ENCODE data around the gene THY1.
"Not testable (repeated sequence)": the region's sequence is repeated elsewhere in the genome, so short reads cannot be mapped to it uniquely, and the experiment has no call there.

THY1 gene

DNA sequence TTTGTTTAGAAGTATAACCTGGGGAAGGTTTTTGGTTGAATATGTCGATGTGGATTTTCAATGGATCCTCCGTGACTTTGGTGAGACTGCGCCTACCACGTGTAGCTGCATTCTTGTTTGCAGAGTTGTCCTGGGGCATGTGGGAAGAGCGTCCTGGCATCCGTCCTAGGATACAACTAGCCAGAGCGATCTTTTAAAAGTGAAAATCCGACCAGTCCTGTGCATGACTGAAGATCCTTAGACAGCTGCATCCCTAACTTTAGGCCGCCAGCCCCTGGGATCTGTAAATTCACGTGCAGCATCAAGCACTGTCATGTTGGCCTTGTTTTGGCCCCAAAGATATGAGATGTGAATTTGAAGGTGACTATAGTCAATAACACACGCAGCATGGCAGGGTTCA lies 22.4 kb upstream of the THY1 start:
- DNase-seq, result no peak

DNA sequence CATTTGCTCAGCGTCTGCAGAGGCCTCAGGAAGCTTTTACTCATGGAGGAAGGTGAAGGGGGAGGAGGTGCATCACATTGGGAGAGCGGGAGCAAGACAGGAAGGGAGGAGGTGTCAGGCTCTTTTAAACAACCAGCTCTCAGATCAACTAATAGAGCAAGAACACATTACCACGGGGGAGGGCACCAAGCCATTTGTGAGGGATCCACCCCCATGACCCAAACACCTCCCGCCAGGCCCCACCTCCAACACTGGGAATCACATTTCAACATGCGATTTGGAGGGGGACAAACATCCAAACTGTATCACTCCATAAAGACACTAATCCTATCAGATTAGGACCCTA lies 18.9 kb upstream of the THY1 start:
- DNase-seq, result no peak

DNA sequence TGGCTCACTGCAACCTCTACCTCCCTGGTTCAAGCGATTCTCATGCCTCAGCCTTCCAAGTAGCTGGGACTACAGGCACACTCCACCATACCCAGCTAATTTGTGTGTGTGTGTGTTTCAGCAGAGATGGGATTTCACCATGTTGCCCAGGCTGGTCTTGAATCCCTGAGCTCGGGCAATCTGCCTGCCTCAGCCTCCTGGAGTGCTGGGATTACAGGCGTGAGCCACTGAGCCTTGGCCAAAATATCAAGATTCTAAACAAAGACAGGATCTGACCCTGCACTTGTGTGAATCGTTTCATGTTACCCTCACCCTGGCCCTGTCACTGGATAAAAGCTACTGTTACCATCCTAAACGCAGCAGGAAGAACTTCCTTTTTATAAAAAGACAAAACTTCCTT lies 15.6 kb upstream of the THY1 start:
- no peak for DNase-seq

DNA sequence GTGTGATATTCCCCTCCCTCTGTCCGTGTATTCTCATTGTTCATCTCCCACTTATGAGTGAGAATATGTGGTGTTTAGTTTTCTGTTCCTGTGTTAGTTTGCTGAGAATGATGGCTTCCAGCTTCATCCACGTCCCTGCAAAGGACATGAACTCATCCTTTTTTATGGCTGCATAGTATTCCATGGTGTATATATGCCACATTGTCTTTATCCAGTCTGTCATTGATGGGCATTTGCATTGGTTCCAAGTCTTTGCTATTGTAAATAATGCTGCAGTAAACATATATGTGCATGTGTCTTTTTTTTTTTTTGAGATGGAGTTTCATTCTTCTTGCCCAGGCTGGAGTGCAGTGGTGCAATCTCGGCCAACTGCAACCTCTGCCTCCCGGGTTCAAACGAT lies 14.5 kb upstream of the THY1 start:
- not testable (repeated sequence) for DNase-seq

DNA sequence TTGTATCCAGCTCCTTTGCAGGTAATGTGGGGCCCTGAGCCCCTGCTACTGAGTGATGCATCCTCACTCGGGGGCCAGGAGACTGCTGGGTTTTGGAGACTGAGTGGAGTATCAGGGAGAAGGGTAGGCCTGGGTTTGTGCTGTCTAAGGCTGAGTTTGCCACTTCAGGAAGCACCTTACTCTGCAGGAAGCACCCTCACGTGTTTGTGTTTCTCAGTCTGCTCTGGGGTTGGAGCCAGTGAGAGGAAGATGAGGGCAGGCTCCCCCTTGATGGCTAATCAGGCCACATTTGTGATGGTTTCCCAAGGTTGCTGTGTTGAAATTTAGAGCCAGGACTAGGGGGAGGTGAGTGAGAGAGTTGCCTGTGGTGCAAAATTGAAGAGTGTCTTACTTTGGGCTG lies 13.7 kb upstream of the THY1 start:
- no peak for DNase-seq

DNA sequence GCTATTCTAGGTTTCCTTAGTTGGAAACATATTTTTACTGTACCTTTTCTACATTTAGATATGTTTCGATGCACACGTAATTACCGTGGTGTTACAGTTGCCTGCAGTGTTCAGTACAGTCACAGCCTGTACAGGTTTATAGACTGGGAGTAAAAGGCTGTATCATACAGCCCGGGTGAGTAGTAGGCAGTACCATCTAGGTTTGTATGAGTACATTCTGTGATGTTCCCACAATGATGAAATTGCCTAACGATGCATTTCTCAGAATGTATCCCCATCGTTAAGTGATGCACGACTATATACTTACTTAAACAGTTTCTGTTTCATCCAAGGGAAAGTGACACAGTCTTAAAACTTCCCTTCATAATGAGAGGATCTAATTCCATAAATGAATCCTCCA lies 13.1 kb upstream of the THY1 start:
- DNase-seq, result no peak

DNA sequence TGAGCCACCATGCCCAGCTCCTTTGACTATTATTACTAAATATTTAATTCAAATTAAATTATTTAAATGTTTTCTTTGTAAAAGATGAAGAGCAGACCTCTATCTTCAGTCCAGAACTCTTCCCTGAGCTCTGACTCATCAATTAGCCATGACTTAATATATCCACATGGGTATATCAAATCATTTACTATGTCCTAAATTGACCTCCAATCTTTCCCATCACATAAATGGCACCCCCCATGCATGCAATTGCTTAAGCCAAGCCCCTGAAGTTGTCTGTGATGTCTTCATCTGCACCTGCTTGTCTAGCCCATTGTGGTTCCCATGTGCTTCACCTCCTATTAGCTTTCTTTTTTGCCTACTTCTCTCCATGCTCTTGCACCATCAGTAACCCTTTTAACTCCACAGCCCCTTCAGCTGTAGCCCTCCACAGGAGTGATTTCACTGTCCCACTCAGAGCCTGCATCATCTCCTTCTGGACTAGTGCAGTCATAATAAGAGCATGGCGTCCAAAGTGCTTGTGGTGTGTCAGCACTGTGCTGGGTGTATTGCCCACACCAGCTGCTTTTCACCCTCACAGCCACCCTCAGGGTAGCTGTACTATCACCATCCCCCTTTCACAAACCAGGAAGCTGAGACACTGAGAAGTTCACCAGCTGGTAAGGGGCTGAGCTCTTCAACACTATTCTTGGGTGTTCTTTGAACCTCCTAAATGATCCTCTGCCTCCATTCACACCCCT lies 11.8 kb upstream of the THY1 start:
- DNase-seq, result no peak

DNA sequence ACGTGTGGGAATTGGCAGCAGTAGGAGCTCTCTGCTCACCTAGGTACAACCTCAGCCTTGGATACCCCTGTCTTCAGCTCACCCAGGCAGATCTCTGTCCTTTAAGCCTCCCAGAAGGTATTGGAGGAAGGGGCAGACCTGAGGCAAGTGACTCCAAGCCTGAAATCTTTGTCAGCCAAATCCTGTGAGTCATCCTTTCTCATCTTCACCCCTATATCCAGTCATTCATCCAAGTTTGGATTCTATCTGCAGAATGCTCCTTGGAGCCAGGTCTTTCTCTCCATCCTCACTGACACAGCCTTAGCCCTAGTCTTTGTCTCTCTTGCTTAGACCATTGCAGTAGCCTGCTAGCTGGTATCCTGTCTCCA lies 10.4 kb upstream of the THY1 start:
- DNase-seq, result no peak

DNA sequence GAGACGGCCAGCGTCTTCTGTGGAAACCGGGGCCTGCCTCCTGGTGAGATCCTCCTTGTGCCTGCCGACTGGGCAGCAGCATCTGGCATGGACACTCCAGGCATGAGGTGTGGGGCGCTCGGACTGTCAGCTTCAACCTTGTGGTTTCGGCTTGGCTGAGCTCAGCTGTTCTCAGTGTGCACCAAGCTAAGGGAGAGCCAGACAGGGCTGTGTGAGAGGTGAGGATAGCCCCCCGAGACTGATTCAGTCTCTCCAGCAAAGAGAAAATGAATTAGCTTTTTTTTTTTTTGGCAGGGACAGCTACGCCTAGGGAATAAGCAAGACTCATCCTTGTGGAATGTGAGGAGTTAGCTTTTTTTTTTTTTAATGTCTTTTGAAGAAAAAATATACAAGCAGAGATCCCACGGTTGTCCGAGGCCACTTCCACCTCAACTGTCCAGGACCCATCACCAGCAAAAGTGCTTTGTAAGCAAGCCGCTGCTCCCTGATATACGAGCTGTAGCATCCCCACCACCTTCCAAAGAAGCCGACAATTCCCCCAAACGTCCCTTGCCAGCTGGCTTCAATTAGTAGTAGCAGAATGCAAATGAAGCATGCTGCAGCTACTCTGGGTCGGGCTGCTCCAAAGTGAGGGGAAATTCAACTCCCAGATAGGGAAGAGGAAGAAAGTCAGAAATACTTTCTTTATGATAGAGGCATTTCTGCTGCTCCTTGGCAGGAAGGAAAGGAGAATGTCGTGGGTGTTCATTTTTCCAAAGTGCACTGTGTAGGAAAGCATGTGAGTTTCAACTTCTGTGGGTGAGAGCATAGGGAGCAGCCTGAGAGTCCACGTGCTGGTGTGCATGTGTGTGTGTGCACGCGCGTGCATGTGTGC lies 9.7 kb upstream of the THY1 start:
- DNase-seq, result no peak

DNA sequence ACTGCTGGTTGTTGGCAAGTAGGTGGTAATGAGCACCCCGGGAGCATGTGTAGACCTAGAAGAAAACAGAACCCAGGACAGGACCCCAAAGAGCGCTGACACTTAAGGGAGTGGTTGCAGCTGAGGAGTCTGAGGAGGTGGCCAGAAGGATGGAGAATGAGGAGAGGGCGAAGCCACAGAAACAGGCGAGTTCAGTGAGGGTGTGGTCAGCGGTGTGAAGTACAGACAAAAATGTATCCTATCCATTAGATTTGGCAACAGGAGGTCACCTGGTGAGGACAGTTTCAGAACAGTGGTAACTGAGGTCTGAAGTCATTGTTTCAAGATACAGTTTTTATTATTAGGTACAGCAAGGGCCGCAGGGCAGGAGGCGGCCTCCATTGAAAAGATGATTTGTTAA lies 8.6 kb upstream of the THY1 start:
- DNase-seq, result no peak

DNA sequence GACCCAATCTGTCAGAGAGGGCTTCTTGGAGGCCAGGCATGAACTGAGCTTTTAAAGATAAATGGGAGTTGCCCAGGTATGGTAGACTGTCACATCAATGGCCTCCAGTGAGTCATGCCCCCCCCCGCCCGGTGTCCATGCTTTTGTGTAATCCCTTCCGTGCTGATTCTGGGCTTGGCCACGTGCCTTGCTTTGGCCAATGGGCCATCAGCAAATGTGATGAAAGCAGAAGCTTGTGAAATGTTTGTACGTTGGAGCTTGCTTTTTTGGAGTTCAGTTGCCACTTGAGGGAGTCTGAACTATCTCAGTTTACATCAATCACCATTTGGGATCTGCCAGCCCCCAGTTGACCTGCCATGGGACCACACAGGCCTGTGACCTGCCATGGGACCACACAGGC lies 4.3 kb upstream of the THY1 start:
- no peak for DNase-seq

DNA sequence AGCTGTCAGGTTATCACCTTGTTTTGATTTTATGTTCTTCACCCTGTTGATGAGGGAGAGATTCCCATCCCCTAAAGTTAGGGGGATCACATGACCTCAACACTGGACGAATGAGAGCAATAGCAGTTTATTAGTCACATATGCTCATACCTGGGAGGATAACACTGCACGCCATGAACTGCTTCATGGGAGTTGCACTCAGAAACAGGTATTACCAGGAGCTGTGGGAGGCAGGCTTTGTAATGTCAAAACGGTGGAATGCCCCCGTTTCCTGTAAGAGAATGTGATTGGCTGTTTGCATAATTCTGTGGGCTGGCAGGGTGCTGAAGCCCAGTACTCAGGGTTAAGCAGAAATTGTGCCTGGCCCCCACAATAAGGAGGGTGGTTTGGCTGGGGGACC lies 3.2 kb upstream of the THY1 start:
- no peak for DNase-seq

DNA sequence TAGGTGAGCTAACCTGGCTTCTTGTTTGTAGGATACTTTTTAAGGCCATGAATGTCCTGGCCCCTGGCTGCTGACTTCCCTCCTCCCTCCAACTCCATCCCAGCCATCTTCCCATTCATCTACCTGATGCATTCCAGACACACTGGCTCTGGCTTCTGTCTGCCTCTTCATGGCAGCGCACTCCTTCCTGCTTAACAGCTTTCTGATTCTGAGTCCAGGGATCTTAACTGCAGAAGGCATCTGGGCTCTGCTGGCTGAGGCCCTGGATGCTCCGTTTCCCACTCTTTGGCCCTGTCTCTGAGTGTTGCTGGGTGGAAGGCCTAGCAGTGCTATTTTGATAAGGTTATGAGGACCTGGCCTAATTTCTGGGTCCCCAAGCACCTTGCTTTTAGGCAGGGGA lies 1.8 kb upstream of the THY1 start:
- no peak for DNase-seq

DNA sequence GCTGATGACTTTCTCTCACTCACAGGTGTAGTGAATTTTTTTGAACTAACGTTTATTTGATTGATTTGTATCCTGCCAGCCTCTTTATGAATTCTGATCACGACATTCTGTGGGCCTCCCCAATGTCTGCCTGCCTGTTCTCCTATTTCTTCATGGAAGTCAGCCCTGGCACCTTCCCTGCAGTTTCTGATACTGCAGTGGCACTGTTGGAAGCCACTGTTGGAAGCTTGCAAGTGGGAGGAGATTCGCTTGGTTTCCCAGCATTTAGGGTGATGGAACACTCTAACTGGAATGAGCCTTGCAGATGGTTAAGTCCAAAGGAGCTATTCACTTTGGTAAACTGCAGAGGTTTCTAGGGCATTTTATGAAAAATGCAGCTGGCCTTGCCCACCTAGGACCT lies 1.3 kb upstream of the THY1 start:
- DNase-seq, result no peak

DNA sequence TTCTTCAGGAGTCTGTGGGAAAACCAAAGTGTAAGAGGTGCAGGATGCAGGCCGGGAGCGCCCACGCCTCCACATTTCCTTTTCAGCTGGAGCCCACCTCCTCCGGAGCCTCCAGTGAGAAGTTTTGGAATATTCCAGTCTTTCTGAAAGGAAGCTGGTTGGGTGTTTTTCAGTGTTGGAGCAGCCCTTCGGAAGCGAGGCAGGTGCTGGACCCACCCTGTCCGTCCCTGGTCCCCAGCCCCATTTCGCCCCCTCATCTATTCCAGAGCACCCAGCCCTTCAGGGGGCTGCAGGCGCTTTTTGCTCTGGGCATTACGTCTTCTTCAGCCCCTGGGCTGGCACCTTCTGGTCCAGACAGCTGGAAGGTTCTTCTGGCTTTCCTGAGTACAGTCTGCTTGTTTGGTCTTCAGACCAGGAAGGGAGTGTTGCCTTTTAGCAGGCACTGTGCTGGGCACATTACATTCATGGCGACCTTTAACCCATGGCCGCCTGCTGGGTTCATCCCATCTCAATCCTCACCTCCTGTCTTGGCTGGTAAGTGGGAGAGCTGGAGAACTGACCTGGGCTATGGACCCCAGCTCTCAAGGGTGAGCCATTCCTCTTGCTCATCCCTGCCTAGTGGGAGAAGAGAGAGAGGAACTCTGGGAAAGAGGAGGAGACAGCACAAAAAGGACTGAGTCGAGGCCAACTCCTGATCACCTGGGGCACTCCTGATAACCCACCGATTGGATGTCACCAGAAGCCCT lies 710 bp upstream of the THY1 start:
- no peak for DNase-seq

DNA sequence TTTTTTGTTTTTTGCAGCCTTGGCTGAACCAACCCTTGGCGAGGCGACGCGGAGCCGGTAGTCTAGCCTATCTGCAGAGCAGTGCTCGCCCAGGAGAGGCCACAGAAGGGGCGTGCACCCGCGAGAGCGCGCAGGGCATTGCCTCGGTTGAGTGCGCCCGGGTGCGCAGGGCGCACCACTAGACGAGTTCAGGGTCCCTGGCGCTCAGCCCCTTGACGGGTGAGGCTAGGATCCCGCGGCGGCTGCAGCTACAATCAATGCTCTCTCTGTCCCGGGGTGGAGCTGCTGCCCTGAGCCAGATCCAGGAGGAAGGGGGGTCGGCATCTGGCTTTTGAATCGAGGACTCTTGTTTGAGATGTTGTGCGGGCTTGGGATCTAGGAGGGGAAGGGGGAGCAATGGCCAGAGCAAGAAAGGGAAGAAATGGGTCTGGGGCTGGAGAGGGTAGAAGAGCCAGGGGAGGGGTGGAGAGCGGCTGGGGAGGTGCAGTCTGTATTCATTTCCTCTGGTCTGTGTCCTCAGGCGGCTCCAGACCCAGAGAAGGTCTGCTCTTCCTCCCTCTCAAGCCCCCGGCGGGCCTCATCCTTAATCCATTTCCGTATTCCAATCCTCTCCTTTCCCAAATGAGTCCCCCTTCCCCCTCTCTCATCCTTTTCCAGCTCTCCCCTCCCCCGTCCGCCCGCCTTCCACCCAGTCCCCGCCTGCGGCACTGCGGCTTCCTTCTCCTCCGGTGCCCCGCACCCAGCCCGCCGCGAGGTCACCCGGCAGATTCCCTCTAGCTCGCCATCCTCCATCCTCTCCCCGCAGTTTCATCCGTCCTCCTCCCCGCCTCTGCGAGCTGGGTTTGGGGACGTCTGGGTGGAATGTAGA lies 797 bp downstream of the THY1 start:
- no peak for DNase-seq

DNA sequence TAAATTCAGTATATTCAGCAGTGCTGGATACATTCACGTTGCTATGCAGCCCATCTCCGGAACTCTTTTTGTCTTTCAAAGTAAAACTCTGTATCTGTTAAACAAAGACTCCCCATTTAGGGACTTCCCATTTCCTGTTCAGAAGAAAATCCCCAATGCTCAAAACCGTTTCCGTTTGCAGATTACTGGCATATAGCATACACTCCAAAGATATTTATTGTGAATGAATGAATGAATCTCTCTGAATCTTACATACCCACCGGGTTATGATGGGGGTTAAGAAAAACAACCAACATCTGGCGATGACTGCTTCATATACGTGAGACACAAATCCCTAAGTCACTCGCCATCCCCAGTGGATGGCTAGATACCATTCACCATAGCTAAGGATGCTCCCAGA lies 1.6 kb downstream of the THY1 start:
- no peak for DNase-seq

DNA sequence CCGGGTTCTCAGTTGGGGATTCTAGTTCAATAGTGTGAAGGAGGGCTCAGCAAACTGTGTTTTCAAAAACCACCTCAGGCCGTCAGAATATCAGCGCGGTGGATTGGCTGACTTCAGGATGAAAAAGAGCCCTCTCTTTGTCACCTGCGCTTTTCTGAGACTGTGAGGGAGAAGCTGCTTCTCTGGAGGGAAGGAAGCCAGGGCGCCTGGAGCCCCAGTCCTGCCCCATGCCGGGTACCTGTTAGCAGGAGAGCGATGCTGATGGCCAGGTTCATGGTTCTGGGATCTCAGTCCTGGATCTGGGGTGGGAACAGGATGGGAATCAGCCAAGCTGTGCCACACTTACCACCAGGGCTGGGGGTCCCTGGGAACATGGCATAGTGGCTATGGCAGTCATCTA lies 2.3 kb downstream of the THY1 start:
- no peak for DNase-seq

DNA sequence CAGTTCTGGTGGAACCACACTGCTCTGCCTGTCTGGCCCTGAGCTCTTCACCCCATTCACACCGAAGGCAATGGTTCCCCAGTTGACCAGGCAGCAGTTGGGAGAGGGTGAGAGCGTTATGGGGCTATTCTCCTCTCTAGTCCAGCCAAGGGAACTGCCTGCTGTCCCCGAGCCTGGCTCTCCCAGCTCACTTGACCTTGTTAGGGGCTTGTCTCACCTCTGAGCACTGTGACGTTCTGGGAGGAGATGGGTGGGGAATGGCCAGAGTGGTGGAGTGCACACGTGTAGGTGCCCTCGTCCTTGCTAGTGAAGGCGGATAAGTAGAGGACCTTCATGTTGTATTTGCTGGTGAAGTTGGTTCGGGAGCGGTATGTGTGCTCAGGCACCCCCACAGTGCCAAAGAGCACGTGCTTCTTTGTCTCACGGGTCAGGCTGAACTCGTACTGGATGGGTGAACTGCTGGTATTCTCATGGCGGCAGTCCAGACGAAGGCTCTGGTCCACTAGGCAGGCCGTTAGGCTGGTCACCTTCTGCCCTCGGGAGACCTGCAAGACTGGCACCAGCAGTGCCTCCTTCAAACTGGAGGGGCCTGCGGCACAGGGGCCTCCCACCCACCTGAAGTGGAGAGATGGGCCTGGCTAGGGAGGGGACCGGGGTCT lies 3.0 kb downstream of the THY1 start:
- DNase-seq, result no peak

DNA sequence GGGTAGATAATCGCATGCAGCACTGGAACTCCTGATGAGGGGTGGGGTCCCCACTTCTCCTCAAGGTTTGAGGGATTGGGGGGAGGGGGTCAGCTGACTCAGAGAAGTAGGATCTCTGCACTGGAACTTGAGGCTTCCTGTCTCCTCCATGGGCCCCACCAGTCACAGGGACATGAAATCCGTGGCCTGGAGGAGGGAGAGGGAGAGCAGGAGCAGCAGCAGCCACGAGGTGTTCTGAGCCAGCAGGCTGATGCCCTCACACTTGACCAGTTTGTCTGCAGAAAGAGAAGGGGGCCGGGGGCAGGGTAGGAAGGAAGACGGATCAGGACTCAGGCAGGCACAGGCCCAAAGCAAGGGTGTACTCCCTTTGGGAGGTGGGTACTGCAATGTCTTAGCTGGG lies 3.7 kb downstream of the THY1 start:
- DNase-seq, result no peak

DNA sequence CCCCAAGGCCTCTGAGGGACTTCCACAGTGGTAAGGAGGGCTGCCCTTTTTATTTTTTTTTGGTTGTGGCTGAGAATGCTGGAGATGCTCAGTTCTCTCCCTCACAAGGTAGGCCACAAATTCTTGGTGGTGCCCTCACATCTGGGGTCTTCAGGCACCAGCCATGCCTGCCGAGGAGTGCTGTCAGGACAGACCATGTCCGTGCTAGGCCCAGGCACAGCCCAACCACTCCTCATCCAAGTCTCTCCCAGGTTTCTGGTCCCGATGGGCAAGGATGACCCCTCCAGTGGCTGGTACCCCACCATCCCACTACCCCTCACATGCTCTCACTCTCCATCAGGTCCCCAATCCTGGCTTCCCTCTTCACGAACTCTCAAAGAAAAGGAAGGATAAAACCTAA lies 4.2 kb downstream of the THY1 start:
- no peak for DNase-seq

DNA sequence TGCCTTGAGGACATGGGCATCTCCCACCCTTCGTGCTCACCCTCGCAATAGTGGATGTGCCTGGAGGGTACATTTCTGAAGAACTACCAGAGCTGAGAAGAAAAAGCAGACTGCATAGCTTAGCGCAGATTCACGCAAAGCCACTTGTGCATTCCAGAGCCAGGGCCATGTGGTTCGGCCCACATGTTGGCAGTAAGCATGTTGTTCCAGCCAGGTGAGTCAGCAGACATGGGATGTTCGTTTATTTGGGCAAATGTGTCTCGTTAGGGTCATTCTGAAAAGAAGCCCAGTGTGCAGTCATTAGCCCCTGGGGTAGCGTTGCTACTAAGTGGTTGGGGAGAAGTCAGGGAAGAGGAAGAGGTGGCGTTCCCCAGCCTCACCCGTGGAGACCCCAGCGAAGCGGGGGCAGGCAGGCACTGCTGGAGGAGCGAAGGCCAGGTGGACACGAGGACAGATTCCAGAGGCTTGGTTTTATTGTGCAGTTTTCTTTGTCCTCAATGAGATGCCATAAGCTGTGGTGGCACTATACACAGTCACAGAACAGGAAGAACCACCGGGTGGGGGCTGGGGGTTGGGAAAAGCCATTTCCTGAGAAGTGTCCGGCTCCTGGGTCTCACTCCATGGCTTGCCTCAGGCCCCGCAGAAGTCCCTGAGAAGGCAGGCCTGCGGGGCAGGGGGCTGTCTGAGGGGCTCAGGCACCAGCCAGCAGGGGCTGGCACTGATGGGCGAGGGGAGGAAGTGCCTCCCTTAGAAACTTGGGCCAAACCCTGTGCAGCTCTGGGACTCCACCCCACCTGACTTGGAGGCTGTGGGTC lies 5.0 kb downstream of the THY1 start:
- no peak for DNase-seq

Measured in NCI-H2029 (cell line).